Measurements from ENCODE around the gene FAM219A.

Gene FAM219A

DNA sequence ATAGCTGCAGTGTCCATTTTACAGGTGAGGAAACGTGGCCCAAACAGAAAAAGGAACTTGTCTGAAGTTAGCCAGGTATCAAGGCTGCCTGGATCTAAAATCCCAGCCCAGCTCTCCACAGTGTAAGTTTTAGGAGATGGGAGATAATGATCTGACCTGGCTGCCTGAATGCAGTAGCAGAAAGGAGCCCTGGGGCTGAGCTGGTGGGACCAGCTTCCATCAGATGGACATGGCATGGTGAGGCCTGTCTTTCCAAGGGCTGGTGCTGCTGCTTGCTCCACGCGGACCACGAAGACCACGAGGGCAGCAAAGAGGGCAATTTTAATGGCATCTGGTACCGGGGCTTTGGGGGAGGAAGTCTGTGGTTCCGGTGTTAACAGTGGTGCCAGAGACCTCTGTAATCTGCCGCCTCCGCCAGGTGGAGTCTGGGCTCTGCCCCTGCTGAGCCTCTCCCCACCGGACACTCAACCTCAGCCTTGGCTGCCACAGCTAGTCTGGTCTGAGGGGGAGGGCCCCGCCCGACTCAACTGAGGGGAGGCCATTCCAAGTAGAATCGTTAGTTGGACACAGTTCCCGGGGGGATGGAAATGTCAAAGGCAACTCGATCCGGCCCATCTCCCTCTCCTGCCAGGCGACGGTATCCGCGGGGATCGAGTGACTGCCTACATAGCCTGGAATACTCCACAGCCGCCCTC lies 82.3 kb downstream of the FAM219A start:
- TF ChIP-seq KLF8 (tag by site-specific recombination; IDR thresholded peaks at IDR 0.05) (no peak), ZNF10 (tag by site-specific recombination; IDR thresholded peaks at IDR 0.05) (peak; percentile 69; the same call in 1 of the 2 replicates), GLIS1 (tag by site-specific recombination; IDR thresholded peaks at IDR 0.05) (peak; percentile 16; the same call in 1 of the 2 replicates), ZNF121 (tag by site-specific recombination; IDR thresholded peaks at IDR 0.05) (no peak)
- POLR2A ChIA-PET, result interaction anchor here (0.8 to 2.8 kb wide), 10 partner anchors 15 to 334 kb away, joined by 3 to 16 read pairs (median 4); partner anchors contain the start of genes SIGMAR1 and UBAP1
- H3K9me3 ChIP-seq (ENCODE audit: control insufficient read depth, insufficient read depth, low read depth, low read length), result no peaks in the 10 kb centered on the region
- CTCF ChIA-PET, result interaction anchor here (0.6 to 10.7 kb wide), 7 partner anchors 29 to 911 kb away, joined by 3 to 172 read pairs (median 3); no protein-coding TSS in a partner anchor
- peaks cover 0 to 16% of the 10 kb centered on the region in 2 experiments; a peak in 1 of 3 replicates for H3K36me3 ChIP-seq (ENCODE audit: control insufficient read depth in 2 of 2, insufficient read depth in 1 of 2, low read length in 2 of 2)
- H3K4me1 ChIP-seq (ENCODE audit: control insufficient read depth, insufficient read depth, low read length), result no peaks in the 10 kb centered on the region; the same call in none of the 2 replicates
- peak overlapping the region; percentile 74 for H3K4me3 ChIP-seq (ENCODE audit: low read depth, low read length)
- H3K27ac ChIP-seq (ENCODE audit: extremely low read depth, low read depth, low read length), result no peak overlapping the region; the same call in 1 of the 2 replicates

DNA sequence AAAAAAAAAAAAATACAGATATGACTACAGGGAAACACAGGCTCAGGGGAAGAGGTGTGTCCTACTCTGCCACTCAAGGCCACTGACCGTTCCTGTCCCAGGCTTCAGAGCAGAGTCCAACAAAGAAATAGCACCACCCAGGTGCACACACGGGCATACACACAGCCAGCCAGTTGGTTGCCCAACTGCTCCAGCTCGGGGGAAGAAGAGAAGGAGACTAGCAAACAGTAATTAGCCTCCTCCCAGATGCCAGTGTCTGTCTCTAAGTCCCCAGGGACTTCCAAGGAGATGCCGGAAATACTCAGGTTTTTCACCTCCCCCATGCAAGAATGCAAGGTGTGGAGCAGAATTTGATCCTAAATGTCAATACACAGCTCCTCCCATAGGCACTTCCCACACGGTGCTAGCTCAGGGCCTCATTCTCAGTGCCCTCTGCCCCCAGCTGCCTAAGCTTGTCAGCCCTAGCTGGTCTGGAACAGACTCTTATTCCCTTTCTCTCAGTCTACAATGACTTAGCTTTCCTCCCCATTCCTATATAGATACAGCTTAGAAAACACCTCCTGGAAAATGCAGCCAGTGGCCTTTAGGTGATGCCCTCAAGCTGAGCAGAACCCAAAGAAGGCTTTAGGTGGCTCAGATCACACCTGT lies 83.3 kb downstream of the FAM219A start:
- Histone ChIP-seq H3K4me3 (ENCODE audit: low read depth, low read length) (no peak overlapping the region), H3K4me1 (ENCODE audit: control insufficient read depth, insufficient read depth, low read length) (no peaks in the 10 kb centered on the region; the same call in none of the 2 replicates), H3K27ac (ENCODE audit: extremely low read depth, low read depth, low read length) (no peak overlapping the region), H3K9me3 (ENCODE audit: control insufficient read depth, insufficient read depth, low read depth, low read length) (no peaks in the 10 kb centered on the region), H3K36me3 (ENCODE audit: control insufficient read depth in 2 of 2, insufficient read depth in 1 of 2, low read length in 2 of 2) (peaks cover 0 to 26% of the 10 kb centered on the region in 2 experiments; a peak in 1 of 3 replicates)
- CTCF ChIA-PET, result interaction anchor here (0.6 to 10.7 kb wide), 8 partner anchors 11 to 555 kb away, joined by 3 to 172 read pairs (median 3); no protein-coding TSS in a partner anchor
- POLR2A ChIA-PET, result interaction anchor here (0.8 to 1.1 kb wide), 3 partner anchors 10 to 326 kb away, joined by 3 read pairs; partner anchors contain the start of gene UBAP2
- TF ChIP-seq KLF1 (tag by site-specific recombination; IDR thresholded peaks at IDR 0.05) (0 out of 2 replicates have a peak, but pooled peaks have one; percentile 19), ZNF335 (tag by site-specific recombination; conservative IDR thresholded peaks at IDR 0.05) (peak; percentile 84), ZNF843 (tag by site-specific recombination; IDR thresholded peaks at IDR 0.05) (no peak), ZSCAN30 (tag by site-specific recombination; IDR thresholded peaks at IDR 0.05) (no peak), IKZF3 (tag by site-specific recombination; IDR thresholded peaks at IDR 0.05) (0 out of 2 replicates have a peak, but pooled peaks have one; percentile 18), ZNF555 (tag by site-specific recombination; conservative IDR thresholded peaks at IDR 0.05) (no peak), ZNF48 (tag by site-specific recombination; IDR thresholded peaks at IDR 0.05) (no peak), ZNF423 (tag by site-specific recombination; IDR thresholded peaks at IDR 0.05) (no peak), SP7 (tag by site-specific recombination; IDR thresholded peaks at IDR 0.05) (peak; percentile 46; the same call in 1 of the 2 replicates), KLF8 (tag by site-specific recombination; IDR thresholded peaks at IDR 0.05) (peak; percentile 36; the same call in 1 of the 2 replicates), ZBTB8A (tag by site-specific recombination; IDR thresholded peaks at IDR 0.05) (peak; percentile 58), GLIS1 (tag by site-specific recombination; IDR thresholded peaks at IDR 0.05) (0 out of 2 replicates have a peak, but pooled peaks have one; percentile 28), EGR2 (tag by site-specific recombination; IDR thresholded peaks at IDR 0.05; ENCODE audit: low read depth) (0 out of 2 replicates have a peak, but pooled peaks have one; percentile 9), ZNF529 (tag by site-specific recombination; IDR thresholded peaks at IDR 0.05; ENCODE audit: insufficient replicate concordance) (no peak)
- TF ChIP-seq, protein P1, sequence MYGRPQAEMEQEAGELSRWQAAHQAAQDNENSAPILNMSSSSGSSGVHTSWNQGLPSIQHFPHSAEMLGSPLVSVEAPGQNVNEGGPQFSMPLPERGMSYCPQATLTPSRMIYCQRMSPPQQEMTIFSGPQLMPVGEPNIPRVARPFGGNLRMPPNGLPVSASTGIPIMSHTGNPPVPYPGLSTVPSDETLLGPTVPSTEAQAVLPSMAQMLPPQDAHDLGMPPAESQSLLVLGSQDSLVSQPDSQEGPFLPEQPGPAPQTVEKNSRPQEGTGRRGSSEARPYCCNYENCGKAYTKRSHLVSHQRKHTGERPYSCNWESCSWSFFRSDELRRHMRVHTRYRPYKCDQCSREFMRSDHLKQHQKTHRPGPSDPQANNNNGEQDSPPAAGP (tag by site-specific recombination; IDR thresholded peaks at IDR 0.05), result peak; percentile 29; the same call in 1 of the 2 replicates
- TF ChIP-seq, protein P2, sequence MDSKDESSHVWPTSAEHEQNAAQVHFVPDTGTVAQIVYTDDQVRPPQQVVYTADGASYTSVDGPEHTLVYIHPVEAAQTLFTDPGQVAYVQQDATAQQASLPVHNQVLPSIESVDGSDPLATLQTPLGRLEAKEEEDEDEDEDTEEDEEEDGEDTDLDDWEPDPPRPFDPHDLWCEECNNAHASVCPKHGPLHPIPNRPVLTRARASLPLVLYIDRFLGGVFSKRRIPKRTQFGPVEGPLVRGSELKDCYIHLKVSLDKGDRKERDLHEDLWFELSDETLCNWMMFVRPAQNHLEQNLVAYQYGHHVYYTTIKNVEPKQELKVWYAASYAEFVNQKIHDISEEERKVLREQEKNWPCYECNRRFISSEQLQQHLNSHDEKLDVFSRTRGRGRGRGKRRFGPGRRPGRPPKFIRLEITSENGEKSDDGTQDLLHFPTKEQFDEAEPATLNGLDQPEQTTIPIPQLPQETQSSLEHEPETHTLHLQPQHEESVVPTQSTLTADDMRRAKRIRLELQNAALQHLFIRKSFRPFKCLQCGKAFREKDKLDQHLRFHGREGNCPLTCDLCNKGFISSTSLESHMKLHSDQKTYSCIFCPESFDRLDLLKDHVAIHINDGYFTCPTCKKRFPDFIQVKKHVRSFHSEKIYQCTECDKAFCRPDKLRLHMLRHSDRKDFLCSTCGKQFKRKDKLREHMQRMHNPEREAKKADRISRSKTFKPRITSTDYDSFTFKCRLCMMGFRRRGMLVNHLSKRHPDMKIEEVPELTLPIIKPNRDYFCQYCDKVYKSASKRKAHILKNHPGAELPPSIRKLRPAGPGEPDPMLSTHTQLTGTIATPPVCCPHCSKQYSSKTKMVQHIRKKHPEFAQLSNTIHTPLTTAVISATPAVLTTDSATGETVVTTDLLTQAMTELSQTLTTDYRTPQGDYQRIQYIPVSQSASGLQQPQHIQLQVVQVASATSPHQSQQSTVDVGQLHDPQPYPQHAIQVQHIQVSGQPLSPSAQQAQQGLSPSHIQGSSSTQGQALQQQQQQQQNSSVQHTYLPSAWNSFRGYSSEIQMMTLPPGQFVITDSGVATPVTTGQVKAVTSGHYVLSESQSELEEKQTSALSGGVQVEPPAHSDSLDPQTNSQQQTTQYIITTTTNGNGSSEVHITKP (tag by site-specific recombination; IDR thresholded peaks at IDR 0.05), result peak; percentile 30; the same call in 1 of the 2 replicates
- TF ChIP-seq, protein P3, sequence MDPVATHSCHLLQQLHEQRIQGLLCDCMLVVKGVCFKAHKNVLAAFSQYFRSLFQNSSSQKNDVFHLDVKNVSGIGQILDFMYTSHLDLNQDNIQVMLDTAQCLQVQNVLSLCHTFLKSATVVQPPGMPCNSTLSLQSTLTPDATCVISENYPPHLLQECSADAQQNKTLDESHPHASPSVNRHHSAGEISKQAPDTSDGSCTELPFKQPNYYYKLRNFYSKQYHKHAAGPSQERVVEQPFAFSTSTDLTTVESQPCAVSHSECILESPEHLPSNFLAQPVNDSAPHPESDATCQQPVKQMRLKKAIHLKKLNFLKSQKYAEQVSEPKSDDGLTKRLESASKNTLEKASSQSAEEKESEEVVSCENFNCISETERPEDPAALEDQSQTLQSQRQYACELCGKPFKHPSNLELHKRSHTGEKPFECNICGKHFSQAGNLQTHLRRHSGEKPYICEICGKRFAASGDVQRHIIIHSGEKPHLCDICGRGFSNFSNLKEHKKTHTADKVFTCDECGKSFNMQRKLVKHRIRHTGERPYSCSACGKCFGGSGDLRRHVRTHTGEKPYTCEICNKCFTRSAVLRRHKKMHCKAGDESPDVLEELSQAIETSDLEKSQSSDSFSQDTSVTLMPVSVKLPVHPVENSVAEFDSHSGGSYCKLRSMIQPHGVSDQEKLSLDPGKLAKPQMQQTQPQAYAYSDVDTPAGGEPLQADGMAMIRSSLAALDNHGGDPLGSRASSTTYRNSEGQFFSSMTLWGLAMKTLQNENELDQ (tag by site-specific recombination; IDR thresholded peaks at IDR 0.05; ENCODE audit: low read depth), result no peak
- TF ChIP-seq, protein P4, sequence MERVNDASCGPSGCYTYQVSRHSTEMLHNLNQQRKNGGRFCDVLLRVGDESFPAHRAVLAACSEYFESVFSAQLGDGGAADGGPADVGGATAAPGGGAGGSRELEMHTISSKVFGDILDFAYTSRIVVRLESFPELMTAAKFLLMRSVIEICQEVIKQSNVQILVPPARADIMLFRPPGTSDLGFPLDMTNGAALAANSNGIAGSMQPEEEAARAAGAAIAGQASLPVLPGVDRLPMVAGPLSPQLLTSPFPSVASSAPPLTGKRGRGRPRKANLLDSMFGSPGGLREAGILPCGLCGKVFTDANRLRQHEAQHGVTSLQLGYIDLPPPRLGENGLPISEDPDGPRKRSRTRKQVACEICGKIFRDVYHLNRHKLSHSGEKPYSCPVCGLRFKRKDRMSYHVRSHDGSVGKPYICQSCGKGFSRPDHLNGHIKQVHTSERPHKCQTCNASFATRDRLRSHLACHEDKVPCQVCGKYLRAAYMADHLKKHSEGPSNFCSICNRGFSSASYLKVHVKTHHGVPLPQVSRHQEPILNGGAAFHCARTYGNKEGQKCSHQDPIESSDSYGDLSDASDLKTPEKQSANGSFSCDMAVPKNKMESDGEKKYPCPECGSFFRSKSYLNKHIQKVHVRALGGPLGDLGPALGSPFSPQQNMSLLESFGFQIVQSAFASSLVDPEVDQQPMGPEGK (tag by site-specific recombination; IDR thresholded peaks at IDR 0.05), result 0 out of 2 replicates have a peak, but pooled peaks have one; percentile 8
- TF ChIP-seq, protein P5, sequence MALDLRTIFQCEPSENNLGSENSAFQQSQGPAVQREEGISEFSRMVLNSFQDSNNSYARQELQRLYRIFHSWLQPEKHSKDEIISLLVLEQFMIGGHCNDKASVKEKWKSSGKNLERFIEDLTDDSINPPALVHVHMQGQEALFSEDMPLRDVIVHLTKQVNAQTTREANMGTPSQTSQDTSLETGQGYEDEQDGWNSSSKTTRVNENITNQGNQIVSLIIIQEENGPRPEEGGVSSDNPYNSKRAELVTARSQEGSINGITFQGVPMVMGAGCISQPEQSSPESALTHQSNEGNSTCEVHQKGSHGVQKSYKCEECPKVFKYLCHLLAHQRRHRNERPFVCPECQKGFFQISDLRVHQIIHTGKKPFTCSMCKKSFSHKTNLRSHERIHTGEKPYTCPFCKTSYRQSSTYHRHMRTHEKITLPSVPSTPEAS (tag by site-specific recombination; IDR thresholded peaks at IDR 0.05), result peak; percentile 51

Measured in HEK293 (cell line).